ENCODE data around the gene ADAMTS9.

Gene ADAMTS9

DNA sequence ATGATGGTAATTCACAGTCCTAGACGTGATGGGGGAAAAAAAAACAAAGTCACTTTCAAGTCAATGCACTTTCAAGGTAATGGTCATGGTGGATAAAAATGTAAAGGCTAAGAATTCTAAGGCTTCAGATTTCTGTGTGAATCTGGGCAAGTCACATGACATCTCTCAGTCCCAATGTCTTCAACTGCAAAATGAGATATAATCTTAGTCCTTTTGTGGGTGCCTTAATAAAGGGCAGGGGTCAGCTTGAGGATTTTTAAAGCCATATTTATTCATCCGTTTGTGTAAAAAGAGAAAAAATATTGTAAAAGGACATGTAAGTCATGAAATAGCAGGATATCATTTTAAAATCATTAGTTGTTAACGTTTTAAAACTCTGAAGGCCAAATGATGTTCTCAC, 83.5 kb downstream of the ADAMTS9 start:
- Histone ChIP-seq H3K9ac (ENCODE audit: low read depth in 1 of 2, low read length in 2 of 2) (no peak overlapping the region), H3K9me3 (ENCODE audit: control insufficient read depth in 2 of 2, low read length in 2 of 2) (no peaks in the 10 kb centered on the region), H3K27ac (ENCODE audit: low read depth in 2 of 2, low read length in 2 of 2) (no peak overlapping the region), H3K36me3 (ENCODE audit: control insufficient read depth in 2 of 2, insufficient read depth in 2 of 2, low read length in 2 of 2) (no peaks in the 10 kb centered on the region), H3K4me3 (ENCODE audit: low read length in 2 of 2) (no peak overlapping the region), H3K4me1 (ENCODE audit: control insufficient read depth in 2 of 2, insufficient read depth in 2 of 2, low read length in 2 of 2) (no peaks in the 10 kb centered on the region), H3K27me3 (ENCODE audit: control insufficient read depth in 2 of 2, insufficient read depth in 2 of 2, low read length in 2 of 2) (no peaks in the 10 kb centered on the region)

DNA sequence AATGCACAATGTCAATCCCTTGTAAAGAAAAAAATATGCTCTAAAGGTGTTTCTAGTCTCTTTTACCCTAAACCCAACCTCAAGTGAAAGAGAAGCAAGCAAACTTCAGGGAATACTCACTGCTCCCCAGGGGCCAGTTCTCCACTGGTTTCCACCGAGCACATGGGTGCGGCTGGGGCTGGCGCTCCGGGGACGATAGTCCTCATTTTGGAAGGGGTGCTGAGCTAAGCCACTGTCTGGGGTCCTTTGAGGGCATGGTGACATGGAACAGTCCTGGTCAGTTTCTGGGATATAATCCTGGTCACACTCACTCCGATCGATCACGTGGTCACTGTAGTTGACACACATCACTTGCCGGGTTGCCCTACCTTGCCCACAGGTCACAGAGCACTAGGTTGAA, 86.0 kb downstream of the ADAMTS9 start:
- H3K4me3 ChIP-seq (ENCODE audit: low read length in 2 of 2), result no peak overlapping the region
- H3K27me3 ChIP-seq (ENCODE audit: control insufficient read depth in 2 of 2, insufficient read depth in 2 of 2, low read length in 2 of 2), result no peaks in the 10 kb centered on the region
- no peaks in the 10 kb centered on the region for H3K9me3 ChIP-seq (ENCODE audit: control insufficient read depth in 2 of 2, low read length in 2 of 2)
- H3K27ac ChIP-seq (ENCODE audit: low read depth in 2 of 2, low read length in 2 of 2), result no peak overlapping the region
- H3K4me1 ChIP-seq (ENCODE audit: control insufficient read depth in 2 of 2, insufficient read depth in 2 of 2, low read length in 2 of 2), result no peaks in the 10 kb centered on the region
- no peaks in the 10 kb centered on the region for H3K36me3 ChIP-seq (ENCODE audit: control insufficient read depth in 2 of 2, insufficient read depth in 2 of 2, low read length in 2 of 2)
- no peak overlapping the region for H3K9ac ChIP-seq (ENCODE audit: low read depth in 1 of 2, low read length in 2 of 2)

GRCh38 chr3:64600246-64600950, 87.4 kb downstream of the ADAMTS9 start:
- Histone ChIP-seq H3K9ac (ENCODE audit: low read depth in 1 of 2, low read length in 2 of 2) (no peak overlapping the region), H3K27ac (ENCODE audit: low read depth in 2 of 2, low read length in 2 of 2) (no peak overlapping the region), H3K36me3 (ENCODE audit: control insufficient read depth in 2 of 2, insufficient read depth in 2 of 2, low read length in 2 of 2) (no peaks in the 10 kb centered on the region), H3K4me1 (ENCODE audit: control insufficient read depth in 2 of 2, insufficient read depth in 2 of 2, low read length in 2 of 2) (no peaks in the 10 kb centered on the region), H3K9me3 (ENCODE audit: control insufficient read depth in 2 of 2, low read length in 2 of 2) (no peaks in the 10 kb centered on the region), H3K4me3 (ENCODE audit: low read length in 2 of 2) (no peak overlapping the region), H3K27me3 (ENCODE audit: control insufficient read depth in 2 of 2, insufficient read depth in 2 of 2, low read length in 2 of 2) (no peaks in the 10 kb centered on the region)

GRCh38 chr3:64599651-64600050, 88.1 kb downstream of the ADAMTS9 start:
- Histone ChIP-seq H3K27me3 (ENCODE audit: control insufficient read depth in 2 of 2, insufficient read depth in 2 of 2, low read length in 2 of 2) (no peaks in the 10 kb centered on the region), H3K27ac (ENCODE audit: low read depth in 2 of 2, low read length in 2 of 2) (no peak overlapping the region), H3K9ac (ENCODE audit: low read depth in 1 of 2, low read length in 2 of 2) (no peak overlapping the region), H3K4me1 (ENCODE audit: control insufficient read depth in 2 of 2, insufficient read depth in 2 of 2, low read length in 2 of 2) (no peaks in the 10 kb centered on the region), H3K4me3 (ENCODE audit: low read length in 2 of 2) (no peak overlapping the region), H3K36me3 (ENCODE audit: control insufficient read depth in 2 of 2, insufficient read depth in 2 of 2, low read length in 2 of 2) (no peaks in the 10 kb centered on the region), H3K9me3 (ENCODE audit: control insufficient read depth in 2 of 2, low read length in 2 of 2) (no peaks in the 10 kb centered on the region)

DNA sequence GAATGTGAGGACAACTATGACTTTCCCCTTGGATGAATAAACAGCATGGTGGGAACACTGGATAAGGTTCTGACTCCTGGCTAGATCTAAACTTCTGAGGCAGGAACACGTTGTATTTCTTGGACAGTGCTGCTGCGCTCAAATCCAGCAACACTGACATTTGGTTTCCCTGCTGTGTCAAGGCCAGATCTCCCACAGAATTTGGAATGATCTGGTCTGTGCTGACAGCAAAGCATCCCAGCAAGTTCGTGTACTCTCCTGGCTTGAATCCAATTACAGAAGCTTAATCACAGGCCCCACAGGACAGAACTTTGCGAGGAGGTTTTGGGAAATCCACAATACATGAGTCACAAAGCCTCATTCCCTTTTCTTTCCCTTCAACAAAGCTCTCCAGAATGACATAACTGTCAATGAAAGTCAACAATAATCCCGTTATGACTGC, 92.5 kb downstream of the ADAMTS9 start:
- Histone ChIP-seq H3K4me3 (ENCODE audit: low read length in 2 of 2) (no peak overlapping the region), H3K27ac (ENCODE audit: low read depth in 2 of 2, low read length in 2 of 2) (no peak overlapping the region), H3K27me3 (ENCODE audit: control insufficient read depth in 2 of 2, insufficient read depth in 2 of 2, low read length in 2 of 2) (no peaks in the 10 kb centered on the region), H3K9ac (ENCODE audit: low read depth in 1 of 2, low read length in 2 of 2) (no peak overlapping the region), H3K9me3 (ENCODE audit: control insufficient read depth in 2 of 2, low read length in 2 of 2) (no peaks in the 10 kb centered on the region), H3K4me1 (ENCODE audit: control insufficient read depth in 2 of 2, insufficient read depth in 2 of 2, low read length in 2 of 2) (no peaks in the 10 kb centered on the region), H3K36me3 (ENCODE audit: control insufficient read depth in 2 of 2, insufficient read depth in 2 of 2, low read length in 2 of 2) (no peaks in the 10 kb centered on the region)

GRCh38 chr3:64594134-64594533, 93.7 kb downstream of the ADAMTS9 start:
- H3K36me3 ChIP-seq (ENCODE audit: control insufficient read depth in 2 of 2, insufficient read depth in 2 of 2, low read length in 2 of 2), result no peaks in the 10 kb centered on the region
- H3K9ac ChIP-seq (ENCODE audit: low read depth in 1 of 2, low read length in 2 of 2), result no peak overlapping the region
- H3K9me3 ChIP-seq (ENCODE audit: control insufficient read depth in 2 of 2, low read length in 2 of 2), result no peaks in the 10 kb centered on the region
- H3K4me1 ChIP-seq (ENCODE audit: control insufficient read depth in 2 of 2, insufficient read depth in 2 of 2, low read length in 2 of 2), result no peaks in the 10 kb centered on the region
- H3K4me3 ChIP-seq (ENCODE audit: low read length in 2 of 2), result no peak overlapping the region
- H3K27ac ChIP-seq (ENCODE audit: low read depth in 2 of 2, low read length in 2 of 2), result no peak overlapping the region
- no peaks in the 10 kb centered on the region for H3K27me3 ChIP-seq (ENCODE audit: control insufficient read depth in 2 of 2, insufficient read depth in 2 of 2, low read length in 2 of 2)

GRCh38 chr3:64593350-64593749, 94.5 kb downstream of the ADAMTS9 start:
- no peak overlapping the region for H3K4me3 ChIP-seq (ENCODE audit: low read length in 2 of 2)
- H3K9ac ChIP-seq (ENCODE audit: low read depth in 1 of 2, low read length in 2 of 2), result no peak overlapping the region
- no peaks in the 10 kb centered on the region for H3K36me3 ChIP-seq (ENCODE audit: control insufficient read depth in 2 of 2, insufficient read depth in 2 of 2, low read length in 2 of 2)
- H3K9me3 ChIP-seq (ENCODE audit: control insufficient read depth in 2 of 2, low read length in 2 of 2), result no peaks in the 10 kb centered on the region
- no peaks in the 10 kb centered on the region for H3K4me1 ChIP-seq (ENCODE audit: control insufficient read depth in 2 of 2, insufficient read depth in 2 of 2, low read length in 2 of 2)
- no peak overlapping the region for H3K27ac ChIP-seq (ENCODE audit: low read depth in 2 of 2, low read length in 2 of 2)
- H3K27me3 ChIP-seq (ENCODE audit: control insufficient read depth in 2 of 2, insufficient read depth in 2 of 2, low read length in 2 of 2), result no peaks in the 10 kb centered on the region

DNA sequence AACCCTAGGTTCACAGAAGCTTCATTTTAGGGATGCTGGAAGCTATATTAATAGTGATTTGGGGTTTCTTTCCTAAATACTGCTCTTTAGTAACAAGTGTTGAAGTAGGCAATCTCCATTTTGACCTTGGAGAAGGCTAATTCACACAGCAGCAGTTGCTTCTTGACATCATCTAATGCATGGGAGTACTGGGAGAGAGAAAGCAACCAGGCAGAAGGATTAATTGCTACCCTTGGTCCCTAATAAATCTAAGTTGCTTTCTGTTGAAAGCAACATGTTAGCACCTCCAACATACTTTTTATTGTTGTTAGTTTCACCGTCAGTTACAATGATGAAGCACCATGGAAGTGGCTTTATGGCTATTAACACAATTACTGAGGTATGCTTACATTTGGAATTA, 96.2 kb downstream of the ADAMTS9 start:
- Histone ChIP-seq H3K4me1 (ENCODE audit: control insufficient read depth in 2 of 2, insufficient read depth in 2 of 2, low read length in 2 of 2) (no peaks in the 10 kb centered on the region), H3K27ac (ENCODE audit: low read depth in 2 of 2, low read length in 2 of 2) (no peak overlapping the region), H3K9me3 (ENCODE audit: control insufficient read depth in 2 of 2, low read length in 2 of 2) (no peaks in the 10 kb centered on the region), H3K27me3 (ENCODE audit: control insufficient read depth in 2 of 2, insufficient read depth in 2 of 2, low read length in 2 of 2) (no peaks in the 10 kb centered on the region), H3K4me3 (ENCODE audit: low read length in 2 of 2) (no peak overlapping the region), H3K9ac (ENCODE audit: low read depth in 1 of 2, low read length in 2 of 2) (no peak overlapping the region), H3K36me3 (ENCODE audit: control insufficient read depth in 2 of 2, insufficient read depth in 2 of 2, low read length in 2 of 2) (no peaks in the 10 kb centered on the region)

DNA sequence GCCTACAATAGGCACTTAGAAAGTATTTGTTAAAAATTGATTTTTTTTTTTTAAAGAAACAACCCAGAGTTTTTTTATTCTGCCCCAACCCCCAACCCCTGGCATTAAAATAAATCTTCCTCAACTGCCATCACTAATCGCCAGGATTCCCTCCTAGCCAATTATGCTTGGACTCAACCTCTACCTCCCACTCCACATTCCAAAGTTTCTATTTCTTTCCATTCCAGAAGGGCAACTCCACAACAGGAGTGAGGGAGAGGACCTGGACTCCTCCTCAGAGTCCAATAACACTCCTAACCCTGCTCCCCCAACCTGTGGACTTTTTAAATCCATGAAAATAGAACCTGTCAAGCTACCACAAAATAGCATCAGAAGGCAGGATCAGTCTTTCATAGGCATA, 99.4 kb downstream of the ADAMTS9 start:
- Histone ChIP-seq H3K4me1 (ENCODE audit: control insufficient read depth in 2 of 2, insufficient read depth in 2 of 2, low read length in 2 of 2) (no peaks in the 10 kb centered on the region), H3K36me3 (ENCODE audit: control insufficient read depth in 2 of 2, insufficient read depth in 2 of 2, low read length in 2 of 2) (no peaks in the 10 kb centered on the region), H3K27ac (ENCODE audit: low read depth in 2 of 2, low read length in 2 of 2) (no peak overlapping the region), H3K4me3 (ENCODE audit: low read length in 2 of 2) (no peak overlapping the region), H3K9me3 (ENCODE audit: control insufficient read depth in 2 of 2, low read length in 2 of 2) (no peaks in the 10 kb centered on the region), H3K9ac (ENCODE audit: low read depth in 1 of 2, low read length in 2 of 2) (no peak overlapping the region), H3K27me3 (ENCODE audit: control insufficient read depth in 2 of 2, insufficient read depth in 2 of 2, low read length in 2 of 2) (no peaks in the 10 kb centered on the region)

- H3K9me3 ChIP-seq (ENCODE audit: control insufficient read depth in 2 of 2, low read length in 2 of 2), result no peaks in the 10 kb centered on the region
Observed at GRCh38 chr3:64586952-64587351, 100.8 kb downstream of the ADAMTS9 start.

GRCh38 chr3:64584179-64584578, 103.6 kb downstream of the ADAMTS9 start:
- Histone ChIP-seq H3K36me3 (ENCODE audit: control insufficient read depth in 2 of 2, insufficient read depth in 2 of 2, low read length in 2 of 2) (no peaks in the 10 kb centered on the region), H3K9me3 (ENCODE audit: control insufficient read depth in 2 of 2, low read length in 2 of 2) (no peaks in the 10 kb centered on the region), H3K27ac (ENCODE audit: low read depth in 2 of 2, low read length in 2 of 2) (no peak overlapping the region), H3K4me3 (ENCODE audit: low read length in 2 of 2) (no peak overlapping the region), H3K27me3 (ENCODE audit: control insufficient read depth in 2 of 2, insufficient read depth in 2 of 2, low read length in 2 of 2) (no peaks in the 10 kb centered on the region), H3K9ac (ENCODE audit: low read depth in 1 of 2, low read length in 2 of 2) (no peak overlapping the region), H3K4me1 (ENCODE audit: control insufficient read depth in 2 of 2, insufficient read depth in 2 of 2, low read length in 2 of 2) (no peaks in the 10 kb centered on the region)

More at GRCh38 chr3:64586952-64587351, 100.8 kb downstream of the ADAMTS9 start:
- Histone ChIP-seq H3K9ac (ENCODE audit: low read depth in 1 of 2, low read length in 2 of 2) (no peak overlapping the region), H3K27ac (ENCODE audit: low read depth in 2 of 2, low read length in 2 of 2) (no peak overlapping the region), H3K27me3 (ENCODE audit: control insufficient read depth in 2 of 2, insufficient read depth in 2 of 2, low read length in 2 of 2) (no peaks in the 10 kb centered on the region), H3K36me3 (ENCODE audit: control insufficient read depth in 2 of 2, insufficient read depth in 2 of 2, low read length in 2 of 2) (no peaks in the 10 kb centered on the region), H3K4me3 (ENCODE audit: low read length in 2 of 2) (no peak overlapping the region), H3K4me1 (ENCODE audit: control insufficient read depth in 2 of 2, insufficient read depth in 2 of 2, low read length in 2 of 2) (no peaks in the 10 kb centered on the region)

Data from mucosa of rectum (tissue), 2 donors.